MCF 10A (cell line): Measurements from ENCODE around the gene ASPSCR1. TPM values are rescaled to one million over a fixed set of nuclear protein-coding genes. Genes with fewer than 3 reads are reported as not detected.

Experiments
- BruUV-seq: library from RNA; stranded (reverse); fragments of 400-500 nt; replicated peaks from 2 replicates; lab custom pipeline; 2021; lab: Mats Ljungman, UMichigan
- CTCF ChIA-PET: fragments of 300-600 bp; sonication (Branson Sonifier 250); formaldehyde crosslinking; extraction: SDS; loops from one replicate; lab custom pipeline; 2021; ENCODE audit warnings: antibody characterized with exemption, inconsistent platforms; lab: Yijun Ruan, JAX
- POLR2A ChIA-PET: fragments of 300-600, 350-650 bp; sonication (Branson Sonifier 250); formaldehyde crosslinking; extraction: SDS; loops from one replicate; lab custom pipeline; 2020; ENCODE audit warnings: antibody characterized with exemption, inconsistent platforms; lab: Yijun Ruan, JAX
- DNase-seq: peaks from one replicate; pipeline ENCODE4 v3.0.0-alpha.2; 2018; ENCODE audit not compliant: unreplicated experiment
- H3K27ac Mint-ChIP-seq: one replicate; pipeline ENCODE4 v1.8.0; 2022; ENCODE audit warnings: mild to moderate bottlenecking, low read depth, mixed read lengths; ENCODE audit not compliant: unreplicated experiment
- H3K27me3 Mint-ChIP-seq: one replicate; pipeline ENCODE4 v1.8.0; 2022; ENCODE audit warnings: mixed read lengths; ENCODE audit not compliant: insufficient read depth, unreplicated experiment
- H3K36me3 Mint-ChIP-seq: one replicate; pipeline ENCODE4 v1.8.0; 2022; ENCODE audit warnings: mild to moderate bottlenecking, moderate library complexity, mixed read lengths; ENCODE audit not compliant: insufficient read depth, unreplicated experiment
- H3K4me1 Mint-ChIP-seq: one replicate; pipeline ENCODE4 v1.8.0; 2022; ENCODE audit warnings: mixed read lengths; ENCODE audit not compliant: insufficient read depth, unreplicated experiment
- H3K4me3 Mint-ChIP-seq: one replicate; pipeline ENCODE4 v1.8.0; 2022; ENCODE audit warnings: mild to moderate bottlenecking, moderate library complexity, mixed read lengths; ENCODE audit not compliant: unreplicated experiment
- H3K9me3 Mint-ChIP-seq: one replicate; pipeline ENCODE4 v1.8.0; 2022; ENCODE audit warnings: mixed read lengths; ENCODE audit not compliant: unreplicated experiment
- intact Hi-C: fragments of 100-400 bp; cut with micrococcal nuclease; formaldehyde crosslinking; loops from 2 replicates; pipeline ENCODE4 v1.14.1; 2022
- total RNA-seq: library from RNA; stranded (reverse); gene quantifications from 2 replicates; pipeline ENCODE4 v1.2.3, GENCODE V29; 2022
- TF ChIP-seq, protein P1 (sequence below): fragments of 200-600 bp; IDR thresholded peaks from one replicate; pipeline ENCODE4 v1.8.0; 2022; ENCODE audit warnings: antibody characterized with exemption, mild to moderate bottlenecking; ENCODE audit not compliant: unreplicated experiment

ASPSCR1 gene
- total RNA-seq, 1 experiment from 2014 or later: 29.7 TPM

DNA sequence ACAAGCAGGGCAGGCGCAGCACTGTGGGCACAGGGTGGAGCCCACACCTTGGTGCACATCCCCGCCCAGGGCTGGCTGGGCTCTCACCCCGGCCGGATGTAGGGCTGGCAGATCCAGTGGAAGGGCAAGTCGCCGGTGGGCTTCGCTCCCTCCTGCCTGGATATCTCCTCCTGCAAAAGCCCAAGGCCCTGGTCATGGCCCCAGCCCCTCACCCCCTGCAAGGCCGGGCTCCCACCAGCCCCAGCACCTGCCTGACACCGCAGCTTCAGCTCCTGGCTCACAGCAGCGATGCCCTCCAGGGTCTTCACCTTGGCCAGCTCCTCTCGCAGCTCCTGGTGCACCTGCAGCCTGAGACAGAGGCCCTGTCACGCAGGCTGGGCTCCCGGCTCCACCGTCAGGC is 83.2 kb downstream of the ASPSCR1 start:
- CTCF ChIA-PET: interaction anchor here (1.2 kb wide), 1 partner anchor 10 kb away, joined by 3 read pairs; no protein-coding TSS in a partner anchor
- TF ChIP-seq, protein P1, sequence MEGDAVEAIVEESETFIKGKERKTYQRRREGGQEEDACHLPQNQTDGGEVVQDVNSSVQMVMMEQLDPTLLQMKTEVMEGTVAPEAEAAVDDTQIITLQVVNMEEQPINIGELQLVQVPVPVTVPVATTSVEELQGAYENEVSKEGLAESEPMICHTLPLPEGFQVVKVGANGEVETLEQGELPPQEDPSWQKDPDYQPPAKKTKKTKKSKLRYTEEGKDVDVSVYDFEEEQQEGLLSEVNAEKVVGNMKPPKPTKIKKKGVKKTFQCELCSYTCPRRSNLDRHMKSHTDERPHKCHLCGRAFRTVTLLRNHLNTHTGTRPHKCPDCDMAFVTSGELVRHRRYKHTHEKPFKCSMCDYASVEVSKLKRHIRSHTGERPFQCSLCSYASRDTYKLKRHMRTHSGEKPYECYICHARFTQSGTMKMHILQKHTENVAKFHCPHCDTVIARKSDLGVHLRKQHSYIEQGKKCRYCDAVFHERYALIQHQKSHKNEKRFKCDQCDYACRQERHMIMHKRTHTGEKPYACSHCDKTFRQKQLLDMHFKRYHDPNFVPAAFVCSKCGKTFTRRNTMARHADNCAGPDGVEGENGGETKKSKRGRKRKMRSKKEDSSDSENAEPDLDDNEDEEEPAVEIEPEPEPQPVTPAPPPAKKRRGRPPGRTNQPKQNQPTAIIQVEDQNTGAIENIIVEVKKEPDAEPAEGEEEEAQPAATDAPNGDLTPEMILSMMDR: no peak
- H3K36me3 Mint-ChIP-seq: peaks cover 40% of the 10 kb centered on the region

DNA sequence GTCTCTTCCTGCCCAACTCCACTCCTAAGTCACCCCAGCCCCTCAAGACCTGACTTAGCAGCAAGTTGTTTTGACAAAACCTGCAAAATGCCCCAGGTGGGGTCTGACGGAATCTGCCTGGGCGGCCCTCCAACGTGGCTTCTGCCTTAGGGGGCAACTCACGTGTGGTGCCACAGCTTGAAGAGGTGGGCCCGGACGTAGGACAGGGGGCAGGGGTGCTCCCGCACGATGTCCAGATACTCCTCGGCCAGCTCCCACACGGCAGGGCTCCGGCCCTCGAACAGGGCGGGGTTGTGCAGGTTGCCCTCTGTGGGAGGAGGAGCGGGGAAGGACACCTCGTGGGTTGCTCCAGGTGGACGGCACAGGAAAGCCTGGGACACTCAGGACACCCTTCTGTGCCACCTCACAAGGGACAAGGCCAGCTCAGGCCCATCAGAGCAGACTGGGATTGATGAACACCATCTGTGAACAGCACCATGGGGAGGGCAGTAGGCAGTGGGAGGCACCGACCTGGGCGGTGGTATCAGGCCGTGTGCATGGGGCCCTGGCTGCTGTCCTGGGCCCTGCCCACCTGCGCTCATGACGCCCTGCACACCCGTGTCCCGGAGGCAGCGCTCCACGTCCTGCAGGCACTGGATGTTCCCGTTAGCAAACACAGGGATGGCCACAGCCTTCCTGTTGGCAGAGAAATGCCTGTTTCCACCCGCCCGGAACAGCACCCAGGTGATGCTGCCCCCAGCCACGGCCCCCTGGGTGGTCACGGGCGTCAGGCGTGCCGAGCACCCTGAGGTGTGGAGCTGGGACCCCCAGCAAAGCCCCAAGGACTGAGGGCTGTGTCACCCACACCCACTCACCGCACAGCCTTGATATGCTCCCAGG is 83.9 kb downstream of the ASPSCR1 start:
- intact Hi-C loops: no loop called here
- H3K4me3 Mint-ChIP-seq: no peak overlapping the region
- H3K4me1 Mint-ChIP-seq: no peaks in the 10 kb centered on the region
- H3K36me3 Mint-ChIP-seq: peaks cover 33% of the 10 kb centered on the region
- ChIA-PET CTCF (no interaction called here), POLR2A (interaction anchor here (1.0 kb wide), 1 partner anchor 24 kb away, joined by 3 read pairs; the partner anchor contains the start of gene DCXR)
- BruUV-seq: no TSS peak
- no peaks in the 10 kb centered on the region for H3K27me3 Mint-ChIP-seq
- H3K9me3 Mint-ChIP-seq: no peaks in the 10 kb centered on the region
- DNase-seq: no peak
- H3K27ac Mint-ChIP-seq: no peak overlapping the region
- TF ChIP-seq, protein P1: no peak

More for the DNA sequence above, 83.2 kb downstream of the ASPSCR1 start:
- BruUV-seq: no TSS peak
- Mint-ChIP-seq H3K9me3 (no peaks in the 10 kb centered on the region), H3K4me3 (no peak overlapping the region), H3K4me1 (no peaks in the 10 kb centered on the region), H3K27ac (no peak overlapping the region), H3K27me3 (no peaks in the 10 kb centered on the region)
- no peak for DNase-seq
- POLR2A ChIA-PET: interaction anchor here (1.2 kb wide), 1 partner anchor 15 kb away, joined by 3 read pairs; no protein-coding TSS in a partner anchor
- intact Hi-C loops: no loop called here

DNA sequence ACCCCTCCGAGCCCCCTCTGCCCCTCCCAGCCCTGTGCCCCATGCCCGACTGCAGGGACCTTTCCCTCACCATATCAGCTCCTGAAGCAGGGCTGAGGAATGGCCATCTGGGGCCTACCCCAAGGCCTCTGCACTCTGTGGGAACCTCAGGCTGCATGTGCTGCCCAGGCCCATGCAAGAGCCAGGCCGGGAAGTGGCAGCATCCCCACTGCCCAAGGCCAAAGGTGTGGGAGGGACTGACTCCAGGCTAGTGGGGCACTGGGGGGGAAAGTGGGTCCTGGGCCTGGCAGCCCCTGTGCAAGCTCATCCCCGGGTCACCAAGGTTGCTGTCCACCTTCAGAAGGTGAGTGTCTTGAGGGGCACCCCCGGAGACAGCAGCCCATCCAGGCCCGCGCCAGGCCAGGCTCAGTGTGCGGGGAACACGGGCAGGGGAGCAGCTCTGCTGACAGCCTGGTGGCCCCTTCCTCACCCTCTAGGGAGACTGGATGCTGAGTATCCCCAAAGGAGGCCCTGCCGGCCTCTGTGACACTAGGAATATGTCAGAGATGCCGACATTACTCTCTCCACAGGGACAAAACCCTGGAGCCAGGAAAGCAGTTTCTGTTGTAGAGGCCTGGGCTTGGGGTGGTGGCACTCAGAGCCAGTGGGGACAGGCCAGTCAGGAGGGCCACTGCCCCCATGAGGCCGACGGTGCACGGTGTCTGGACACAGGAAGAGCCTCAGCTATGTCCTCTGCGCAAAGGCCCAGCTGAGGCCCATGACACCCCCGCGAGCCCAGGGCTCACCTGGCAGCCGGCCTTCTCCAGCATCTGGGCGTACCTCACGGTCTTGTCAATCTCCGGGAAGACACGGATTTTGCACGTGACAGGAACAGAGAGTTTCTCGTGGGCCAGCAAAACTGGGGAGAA is 84.9 kb downstream of the ASPSCR1 start:
- H3K4me1 Mint-ChIP-seq: no peaks in the 10 kb centered on the region
- ChIA-PET CTCF (interaction anchor here (1.1 kb wide), 1 partner anchor 71 kb away, joined by 5 read pairs; no protein-coding TSS in a partner anchor), POLR2A (interaction anchor here (1.0 to 1.8 kb wide), 2 partner anchors 8 to 25 kb away, joined by 3 to 4 read pairs; partner anchors contain the start of gene DCXR)
- intact Hi-C loops: no loop called here
- no peak for DNase-seq
- TF ChIP-seq, protein P1: no peak
- no peaks in the 10 kb centered on the region for H3K27me3 Mint-ChIP-seq
- H3K4me3 Mint-ChIP-seq: no peak overlapping the region
- no TSS peak for BruUV-seq
- H3K27ac Mint-ChIP-seq: no peak overlapping the region
- peaks cover 27% of the 10 kb centered on the region for H3K36me3 Mint-ChIP-seq
- H3K9me3 Mint-ChIP-seq: no peaks in the 10 kb centered on the region
